SK-N-SH (cell line): ENCODE measurements around the gene NISCH. TPM values are rescaled to one million over a fixed set of nuclear protein-coding genes. Genes with fewer than 3 reads are reported as not detected.

ENCODE experiments used
- CTCF ChIA-PET: fragments of 300-600, 350-600 bp; formaldehyde crosslinking; extraction: SDS; loops from one replicate; lab custom pipeline; 2021; lab: Yijun Ruan, JAX
- POLR2A ChIA-PET: fragments of 350-600 bp; sonication (Branson Sonifier 250); formaldehyde crosslinking; extraction: SDS; loops from one replicate; lab custom pipeline; 2020; ENCODE audit warnings: antibody characterized with exemption, inconsistent platforms; lab: Yijun Ruan, JAX
- DNase-seq: peaks from one replicate; pipeline ENCODE4 v3.0.0; 2012
- H2AFZ ChIP-seq: fragments of 200-600 bp; sonication (generic); 2 replicates; pipeline ENCODE4 v1.8.1; 2016; ENCODE audit warnings: antibody characterized with exemption, mild to moderate bottlenecking, low read depth
- H3F3A ChIP-seq: fragments of 200-600 bp; sonication (generic); replicated peaks from 2 replicates; pipeline ENCODE3; 2016; ENCODE audit warnings: antibody characterized with exemption, mild to moderate bottlenecking; ENCODE audit not compliant: insufficient read depth
- H3K27ac ChIP-seq, 2 experiments: fragments of 200-500 bp in 1 of 2; fragments of 200-600 bp in 1 of 2; sonication (Bioruptor generic) in 1 of 2; sonication (generic), shearing (Covaris generic) in 1 of 2; 2 replicates each; pipeline versions ENCODE4 v1.5.1 to v1.6.1; 2014 to 2016; ENCODE audit warnings: low read depth in 2 of 2, inconsistent platforms in 1 of 2, low read length in 1 of 2, mild to moderate bottlenecking in 1 of 2, mixed read lengths in 1 of 2
- H3K27me3 ChIP-seq: fragments of 200-600 bp; sonication (generic), shearing (Covaris generic); 2 replicates; pipeline ENCODE4 v1.6.1; 2016; ENCODE audit warnings: mixed run types; ENCODE audit not compliant: insufficient read depth
- H3K36me3 ChIP-seq, 2 experiments: fragments of 200-500 bp in 1 of 2; fragments of 200-600 bp in 1 of 2; sonication (Bioruptor generic) in 1 of 2; sonication (generic) in 1 of 2; replicated peaks in 1 of 2; 2 replicates each; pipeline versions ENCODE3 to v1.5.1; 2014 to 2016; ENCODE audit warnings: low read length in 1 of 2, mild to moderate bottlenecking in 1 of 2; ENCODE audit not compliant: insufficient read depth in 2 of 2, control insufficient read depth in 1 of 2
- H3K4me1 ChIP-seq, 2 experiments: fragments of 200-500 bp in 1 of 2; fragments of 200-600 bp in 1 of 2; sonication (Bioruptor generic) in 1 of 2; sonication (generic), shearing (Covaris generic) in 1 of 2; 2 replicates each; pipeline versions ENCODE4 v1.5.1 to v1.6.1; 2014 to 2016; ENCODE audit warnings: low read depth in 1 of 2, low read length in 1 of 2, mixed run types in 1 of 2; ENCODE audit not compliant: insufficient read depth in 2 of 2, control insufficient read depth in 1 of 2
- H3K4me2 ChIP-seq: fragments of 200-600 bp; sonication (generic), shearing (Covaris generic); 2 replicates; pipeline ENCODE4 v1.6.1; 2017; ENCODE audit warnings: mixed run types
- H3K4me3 ChIP-seq, 2 experiments: fragments of 200-500 bp in 1 of 2; fragments of 200-600 bp in 1 of 2; sonication (Bioruptor generic) in 1 of 2; sonication (generic), shearing (Covaris generic) in 1 of 2; 2 replicates each; pipeline versions ENCODE4 v1.5.1 to v1.8.1; 2014 to 2016; ENCODE audit warnings: low read depth in 2 of 2, inconsistent platforms in 1 of 2, low read length in 1 of 2, mild to moderate bottlenecking in 1 of 2, mixed read lengths in 1 of 2, moderate library complexity in 1 of 2
- H3K79me2 ChIP-seq: fragments of 200-600 bp; sonication (generic); 2 replicates; pipeline ENCODE4 v1.8.1; 2017; ENCODE audit warnings: mild to moderate bottlenecking; ENCODE audit not compliant: insufficient read depth
- H3K9ac ChIP-seq: fragments of 200-600 bp; sonication (generic); 2 replicates; pipeline ENCODE4 v1.6.1; 2017; ENCODE audit warnings: mixed run types
- H3K9me2 ChIP-seq: fragments of 200-600 bp; sonication (generic); 2 replicates; pipeline ENCODE4 v1.6.1; 2017; ENCODE audit warnings: mixed run types
- H3K9me3 ChIP-seq: fragments of 200-600 bp; sonication (generic); 2 replicates; pipeline ENCODE4 v1.6.1; 2017; ENCODE audit warnings: mixed run types, mild to moderate bottlenecking, moderate library complexity
- H4K20me1 ChIP-seq: fragments of 200-600 bp; sonication (generic); 2 replicates; pipeline ENCODE4 v1.6.1; 2017; ENCODE audit warnings: mild to moderate bottlenecking, mixed run types; ENCODE audit not compliant: insufficient read depth
- EP300 ChIP-seq, 2 experiments: IDR thresholded peaks; 2 replicates each; pipeline versions ENCODE4 v1.4.0 to v1.6.1; 2012; ENCODE audit warnings: borderline replicate concordance in 1 of 2, low read depth in 1 of 2, low read length in 1 of 2
- FOXJ3 ChIP-seq: sonication (generic); formaldehyde crosslinking; IDR thresholded peaks from 2 replicates; pipeline ENCODE4 v1.5.1; 2020; ENCODE audit warnings: mild to moderate bottlenecking, missing genetic modification reagents
- MXI1 ChIP-seq: IDR thresholded peaks from 2 replicates; pipeline ENCODE4 v1.6.1; 2012; ENCODE audit warnings: mild to moderate bottlenecking, low read depth, low read length, improper control_type of control experiment
- NFIC ChIP-seq: IDR thresholded peaks from 2 replicates; pipeline ENCODE4 v1.4.0; 2012; ENCODE audit warnings: borderline replicate concordance
- RAD21 ChIP-seq: IDR thresholded peaks from 2 replicates; pipeline ENCODE4 v1.6.1; 2012; ENCODE audit warnings: mild to moderate bottlenecking, low read length
- SMC3 ChIP-seq: IDR thresholded peaks from 2 replicates; pipeline ENCODE4 v1.6.1; 2012; ENCODE audit warnings: low read depth, low read length, improper control_type of control experiment
- WGBS: methylation state at CpG from one replicate; pipeline ENCODE4 v1.1.6; 2017; ENCODE audit warnings: low lambda C conversion rate; 5-methylcytosine and 5-hydroxymethylcytosine counted together
- polyA plus RNA-seq, 3 experiments: library from polyadenylated mRNA; depleted of rRNA; stranded (reverse); fragments of >200 nt; gene quantifications; 2 replicates each; pipeline ENCODE4 v1.2.3, GENCODE V29; 2012
- TF ChIP-seq, protein P1 (sequence below): IDR thresholded peaks from 2 replicates; pipeline ENCODE4 v1.6.1; 2012; ENCODE audit warnings: mild to moderate bottlenecking, low read depth, low read length, moderate library complexity
- TF ChIP-seq, protein P2 (sequence below): IDR thresholded peaks from 2 replicates; pipeline ENCODE4 v1.4.0; 2012; ENCODE audit warnings: low read depth, borderline replicate concordance

The NISCH gene
- polyA plus RNA-seq, 1 of the 3 experiments (the other 2 are of a cell fraction), result 77.5 TPM

DNA sequence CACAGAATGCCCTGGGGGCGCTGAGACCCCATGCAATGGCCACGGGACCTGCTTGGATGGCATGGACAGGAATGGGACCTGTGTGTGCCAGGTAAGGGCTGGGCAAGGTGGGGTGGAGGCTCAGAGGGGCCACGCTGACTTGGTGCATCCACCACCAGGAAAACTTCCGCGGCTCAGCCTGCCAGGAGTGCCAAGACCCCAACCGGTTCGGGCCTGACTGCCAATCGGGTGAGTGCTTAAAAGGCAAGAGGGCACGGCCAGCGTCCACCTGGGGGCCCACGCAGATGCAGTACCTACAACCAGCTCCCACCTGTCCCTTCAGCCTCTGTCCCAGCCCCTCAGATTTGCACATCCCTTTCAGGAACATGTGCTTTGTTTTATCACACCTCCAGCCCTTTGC, 46.6 kb downstream of the NISCH start (continued):
- TF ChIP-seq, protein P1, sequence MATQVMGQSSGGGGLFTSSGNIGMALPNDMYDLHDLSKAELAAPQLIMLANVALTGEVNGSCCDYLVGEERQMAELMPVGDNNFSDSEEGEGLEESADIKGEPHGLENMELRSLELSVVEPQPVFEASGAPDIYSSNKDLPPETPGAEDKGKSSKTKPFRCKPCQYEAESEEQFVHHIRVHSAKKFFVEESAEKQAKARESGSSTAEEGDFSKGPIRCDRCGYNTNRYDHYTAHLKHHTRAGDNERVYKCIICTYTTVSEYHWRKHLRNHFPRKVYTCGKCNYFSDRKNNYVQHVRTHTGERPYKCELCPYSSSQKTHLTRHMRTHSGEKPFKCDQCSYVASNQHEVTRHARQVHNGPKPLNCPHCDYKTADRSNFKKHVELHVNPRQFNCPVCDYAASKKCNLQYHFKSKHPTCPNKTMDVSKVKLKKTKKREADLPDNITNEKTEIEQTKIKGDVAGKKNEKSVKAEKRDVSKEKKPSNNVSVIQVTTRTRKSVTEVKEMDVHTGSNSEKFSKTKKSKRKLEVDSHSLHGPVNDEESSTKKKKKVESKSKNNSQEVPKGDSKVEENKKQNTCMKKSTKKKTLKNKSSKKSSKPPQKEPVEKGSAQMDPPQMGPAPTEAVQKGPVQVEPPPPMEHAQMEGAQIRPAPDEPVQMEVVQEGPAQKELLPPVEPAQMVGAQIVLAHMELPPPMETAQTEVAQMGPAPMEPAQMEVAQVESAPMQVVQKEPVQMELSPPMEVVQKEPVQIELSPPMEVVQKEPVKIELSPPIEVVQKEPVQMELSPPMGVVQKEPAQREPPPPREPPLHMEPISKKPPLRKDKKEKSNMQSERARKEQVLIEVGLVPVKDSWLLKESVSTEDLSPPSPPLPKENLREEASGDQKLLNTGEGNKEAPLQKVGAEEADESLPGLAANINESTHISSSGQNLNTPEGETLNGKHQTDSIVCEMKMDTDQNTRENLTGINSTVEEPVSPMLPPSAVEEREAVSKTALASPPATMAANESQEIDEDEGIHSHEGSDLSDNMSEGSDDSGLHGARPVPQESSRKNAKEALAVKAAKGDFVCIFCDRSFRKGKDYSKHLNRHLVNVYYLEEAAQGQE, result no peak

DNA sequence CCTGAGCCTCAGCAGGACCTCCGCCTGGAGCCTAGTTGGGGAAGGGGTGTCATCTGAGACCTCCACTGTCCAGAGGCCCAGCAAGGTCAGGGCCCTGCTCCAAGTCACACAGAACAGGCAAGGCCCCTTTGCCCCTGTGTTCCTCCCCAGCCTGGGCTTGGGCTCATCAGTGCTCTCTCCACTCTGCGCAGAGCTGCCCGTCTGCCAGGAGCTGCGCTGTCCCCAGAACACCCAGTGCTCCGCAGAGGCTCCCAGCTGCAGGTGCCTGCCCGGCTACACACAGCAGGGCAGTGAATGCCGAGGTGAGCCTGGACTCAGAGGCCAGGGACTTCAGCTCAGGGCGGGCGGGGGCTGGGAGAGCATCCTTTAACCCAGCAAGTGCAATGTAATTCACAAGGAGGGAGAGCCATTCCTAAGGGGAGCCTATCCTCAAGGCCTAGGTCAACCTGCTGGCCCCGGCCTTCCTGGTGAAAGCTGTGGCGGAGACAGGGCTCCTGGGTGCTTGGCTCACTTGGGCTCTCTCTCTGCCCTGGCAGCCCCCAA, 47.5 kb downstream of the NISCH start:
- no peak overlapping the region for H3K27ac ChIP-seq
- TF ChIP-seq EP300 (IDR thresholded peaks at IDR 0.05; ENCODE audit: borderline replicate concordance in 1 of 2, low read depth in 1 of 2, low read length in 1 of 2) (no peak), SMC3 (no peak), RAD21 (no peak), NFIC (no peak)
- TF ChIP-seq, protein P2, sequence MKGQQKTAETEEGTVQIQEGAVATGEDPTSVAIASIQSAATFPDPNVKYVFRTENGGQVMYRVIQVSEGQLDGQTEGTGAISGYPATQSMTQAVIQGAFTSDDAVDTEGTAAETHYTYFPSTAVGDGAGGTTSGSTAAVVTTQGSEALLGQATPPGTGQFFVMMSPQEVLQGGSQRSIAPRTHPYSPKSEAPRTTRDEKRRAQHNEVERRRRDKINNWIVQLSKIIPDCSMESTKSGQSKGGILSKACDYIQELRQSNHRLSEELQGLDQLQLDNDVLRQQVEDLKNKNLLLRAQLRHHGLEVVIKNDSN, result no peak
- no peaks in the 10 kb centered on the region for H3K79me2 ChIP-seq
- no peaks in the 10 kb centered on the region for H3K9me3 ChIP-seq
- H3K36me3 ChIP-seq, result no peaks in the 10 kb centered on the region
- WGBS, result 100% methylated on average over 1 of the region's 11 CpGs
- peaks cover 0 to 8% of the 10 kb centered on the region in 2 experiments; a peak in 1 of 4 replicates for H3K4me1 ChIP-seq
- H3K9ac ChIP-seq, result no peak overlapping the region
- no peak overlapping the region for H3K4me3 ChIP-seq
- H3K4me2 ChIP-seq, result no peak overlapping the region
- POLR2A ChIA-PET, result interaction anchor here (0.6 kb wide), 1 partner anchor 112 kb away, joined by 4 read pairs; no protein-coding TSS in a partner anchor
- H3K9me2 ChIP-seq, result no peaks in the 10 kb centered on the region
- no peaks in the 10 kb centered on the region for H4K20me1 ChIP-seq
- CTCF ChIA-PET, result interaction anchor here (1.4 to 2.3 kb wide), 2 partner anchors 31 to 84 kb away, joined by 3 to 9 read pairs; no protein-coding TSS in a partner anchor
- H3F3A ChIP-seq, result no peaks in the 10 kb centered on the region
- DNase-seq, result no peak
- no peaks in the 10 kb centered on the region for H3K27me3 ChIP-seq
- no peak overlapping the region for H2AFZ ChIP-seq

DNA sequence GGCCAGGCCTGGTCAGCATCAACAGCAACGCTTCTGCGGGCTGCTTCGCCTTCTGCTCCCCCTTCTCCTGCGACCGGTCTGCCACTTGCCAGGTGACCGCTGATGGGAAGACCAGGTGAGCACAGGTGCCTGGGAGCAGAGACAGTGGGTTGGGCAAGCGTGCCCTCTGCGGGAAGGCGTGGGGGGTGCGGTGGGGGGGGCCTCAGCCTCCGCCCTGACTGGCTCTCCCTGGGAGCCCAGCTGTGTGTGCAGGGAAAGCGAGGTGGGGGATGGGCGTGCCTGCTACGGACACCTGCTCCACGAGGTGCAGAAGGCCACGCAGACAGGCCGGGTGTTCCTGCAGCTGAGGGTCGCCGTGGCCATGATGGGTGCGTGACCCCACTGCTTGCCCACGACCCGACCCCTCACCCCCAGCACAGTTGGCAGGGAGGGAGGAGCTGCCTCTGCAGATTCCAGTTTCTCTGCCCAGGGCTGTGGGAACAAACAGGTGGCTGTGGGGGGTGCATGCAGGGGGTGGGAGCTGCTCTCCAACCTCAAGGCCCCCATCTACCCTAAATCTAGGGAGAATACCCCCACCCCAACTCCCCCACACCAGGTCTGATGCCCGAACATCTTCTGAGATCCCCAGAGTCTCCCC, 48.5 kb downstream of the NISCH start:
- Histone ChIP-seq H3K9ac (no peak overlapping the region), H2AFZ (no peak overlapping the region), H3F3A (no peaks in the 10 kb centered on the region), H4K20me1 (no peaks in the 10 kb centered on the region)
- POLR2A ChIA-PET, result no interaction called here
- DNase-seq, result no peak
- TF ChIP-seq FOXJ3 (CRISPR knock-in tag), result no peak
- no peak for TF ChIP-seq MXI1
- TF ChIP-seq, all 33 proteins: peak for 0
- no peaks in the 10 kb centered on the region for H3K9me2 ChIP-seq
- H3K4me2 ChIP-seq, result no peak overlapping the region
- no peaks in the 10 kb centered on the region for H3K79me2 ChIP-seq
- H3K27ac ChIP-seq, result no peak overlapping the region
- H3K36me3 ChIP-seq, result no peaks in the 10 kb centered on the region
- peaks cover 0 to 8% of the 10 kb centered on the region in 2 experiments; a peak in 1 of 4 replicates for H3K4me1 ChIP-seq
- no peaks in the 10 kb centered on the region for H3K27me3 ChIP-seq
- H3K9me3 ChIP-seq, result no peaks in the 10 kb centered on the region
- WGBS, result 81% methylated on average over 8 of the region's 23 CpGs
- no peak overlapping the region for H3K4me3 ChIP-seq
- CTCF ChIA-PET, result interaction anchor here (0.7 to 1.4 kb wide), 2 partner anchors 11 to 14 kb away, joined by 3 to 4 read pairs; no protein-coding TSS in a partner anchor
